ENCODE measurements around the gene CIB2.
A peak's percentile ranks its signal among the peaks of the same experiment; 100 is the strongest.

CIB2 gene

DNA sequence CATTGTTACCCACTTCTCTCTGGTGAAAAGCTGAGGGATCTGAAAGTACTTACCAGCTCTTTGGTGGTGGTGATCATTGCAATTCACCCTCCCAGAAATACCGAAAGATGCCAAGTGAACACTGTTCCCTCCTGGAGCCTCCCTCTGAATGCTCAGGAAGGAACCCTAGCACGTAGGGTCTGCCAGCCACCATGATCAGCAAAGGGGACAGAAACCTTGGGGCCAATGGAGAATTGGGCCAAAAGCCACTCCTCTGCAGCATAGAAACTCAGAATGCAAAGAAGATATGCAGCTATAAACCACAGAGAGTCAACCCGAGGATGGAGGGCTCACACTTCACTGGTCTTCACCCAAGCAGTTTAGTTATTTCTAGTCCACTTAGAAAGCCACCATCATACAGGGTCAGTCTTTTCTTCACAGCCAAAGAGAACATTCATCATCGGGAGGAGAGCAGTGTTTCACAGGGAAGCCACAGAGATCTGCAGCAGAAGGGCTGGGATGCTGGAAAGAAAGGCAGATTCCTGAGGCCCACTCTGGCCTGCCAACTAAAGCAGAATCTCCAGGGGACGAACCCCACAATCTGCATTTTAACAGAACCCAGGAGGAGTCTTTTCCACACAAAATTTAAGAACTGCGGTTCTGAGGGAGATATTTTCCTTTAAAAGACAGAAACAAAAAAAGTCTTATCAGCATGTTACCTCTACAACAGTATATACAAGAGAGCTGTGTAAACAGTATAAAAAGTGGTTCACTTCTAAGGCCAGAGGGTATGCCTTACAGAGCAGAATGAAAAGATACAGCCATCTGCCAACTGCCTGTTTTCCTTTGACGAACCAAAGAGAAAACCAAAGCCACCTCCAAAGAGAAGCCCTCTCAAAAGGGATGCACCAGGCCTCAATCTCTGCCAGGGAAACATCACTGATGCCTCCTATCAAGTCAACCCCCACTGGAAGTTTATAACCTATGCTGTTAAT is 65.0 kb downstream of the CIB2 start:
- peak; percentile 26 for DNase-seq (ENCODE audit: low spot score)

DNA sequence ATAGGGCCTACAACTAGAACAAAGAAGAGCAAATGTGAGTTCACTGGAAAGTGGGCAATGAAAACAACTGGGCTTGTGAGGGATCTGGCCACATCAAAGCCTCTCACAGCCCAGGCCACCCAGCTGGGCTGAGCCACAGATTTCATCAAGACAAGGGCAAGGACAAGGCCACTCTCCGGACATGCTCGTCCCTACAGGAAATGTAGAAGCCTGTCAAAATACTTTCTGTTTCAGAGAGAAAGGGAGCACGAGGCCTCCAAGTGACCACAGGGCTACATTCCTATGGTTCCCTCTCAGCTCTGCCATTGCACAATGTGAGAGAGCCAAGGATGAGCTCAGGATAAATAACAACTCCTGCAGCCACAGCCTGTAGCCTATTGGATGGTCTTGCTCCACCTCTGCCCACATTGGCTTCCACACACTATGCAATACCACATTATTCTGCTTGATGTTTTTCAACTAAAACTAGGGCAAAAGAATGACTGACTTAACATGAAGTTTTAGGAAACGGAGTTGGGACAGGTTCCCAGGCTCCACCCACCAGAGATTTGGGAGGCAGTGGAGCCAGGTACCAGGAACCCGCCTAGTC is 65.9 kb downstream of the CIB2 start:
- DNase-seq (ENCODE audit: low spot score), result peak; percentile 93

DNA sequence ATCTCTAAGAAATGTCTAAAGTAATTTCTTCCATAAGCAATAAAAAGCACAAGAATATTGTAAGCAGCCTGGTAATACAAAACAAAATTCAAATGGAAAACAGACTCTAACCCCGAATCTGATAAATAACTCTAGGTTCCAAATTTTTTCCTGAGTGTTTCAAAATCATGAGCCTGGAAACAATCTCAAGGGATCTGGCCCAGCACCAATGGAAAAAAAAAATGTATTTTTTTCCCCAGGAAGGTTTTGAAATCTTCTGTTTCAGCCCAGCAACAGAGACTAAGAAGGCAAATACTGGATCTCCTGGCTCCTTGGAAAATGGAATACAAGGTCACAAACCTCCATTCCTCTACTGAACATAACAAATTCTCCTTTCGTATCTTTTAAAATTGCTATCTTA is 66.7 kb downstream of the CIB2 start:
- peak; percentile 27 for DNase-seq (ENCODE audit: low spot score)

DNA sequence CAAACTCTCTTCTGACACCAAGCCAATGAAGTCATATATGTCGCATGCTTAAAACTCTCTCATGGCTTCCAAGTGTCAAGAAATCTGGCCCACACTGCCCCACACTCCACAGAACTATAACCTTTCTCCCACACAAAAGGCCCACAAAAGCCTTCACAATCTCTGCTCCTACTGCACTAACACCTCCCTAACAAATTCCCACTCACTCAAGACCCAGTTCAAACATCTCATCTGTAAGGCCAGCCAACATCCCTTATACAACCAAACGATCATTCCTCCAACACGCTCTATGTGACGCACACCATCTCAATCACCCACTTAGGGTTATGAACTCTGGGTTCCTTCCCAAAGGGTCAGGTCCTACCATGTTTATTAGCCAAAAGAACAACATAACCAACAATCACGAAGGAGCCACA is 67.3 kb downstream of the CIB2 start:
- DNase-seq (ENCODE audit: low spot score), result no peak

DNA sequence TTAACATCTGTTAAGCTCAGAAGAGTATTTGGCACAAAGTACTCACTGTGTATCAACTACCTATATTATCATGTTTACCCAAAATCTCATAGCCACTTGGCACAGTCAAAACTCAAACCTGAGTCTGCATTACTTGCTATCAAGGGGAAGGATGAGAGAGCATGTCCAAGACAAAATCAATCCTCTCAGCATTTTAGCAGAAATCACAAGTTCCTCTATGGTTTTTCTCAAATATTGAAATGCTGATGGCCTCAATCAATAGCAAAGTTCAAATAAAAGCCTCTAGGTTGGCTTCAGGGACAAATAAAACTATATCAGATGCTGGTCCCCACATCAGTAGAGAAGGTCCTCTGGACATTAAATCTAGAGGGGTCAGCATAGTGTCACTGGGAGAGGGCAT is 68.0 kb downstream of the CIB2 start:
- no peak for DNase-seq (ENCODE audit: low spot score)

DNA sequence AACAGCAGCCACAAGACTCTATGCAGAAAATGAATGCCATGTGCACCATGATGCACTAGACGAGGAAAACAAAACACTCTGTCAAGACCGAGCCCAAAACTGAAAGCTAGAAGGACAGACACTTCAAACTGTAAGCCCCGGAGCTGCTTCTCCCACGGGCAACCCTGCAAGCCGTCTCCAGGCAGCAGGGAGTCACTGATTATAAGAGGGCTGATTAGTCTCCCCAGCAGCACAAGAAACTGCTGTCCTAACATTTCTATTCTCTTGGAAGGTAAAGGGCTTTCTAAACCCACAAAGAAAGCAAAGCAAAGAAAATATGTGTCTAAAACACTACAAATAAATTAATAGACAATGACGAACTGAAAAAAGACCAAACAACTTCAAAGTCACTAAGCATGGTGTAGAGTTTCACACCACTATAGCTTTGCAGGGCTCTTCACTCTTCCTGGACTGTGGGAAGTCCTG is 69.2 kb downstream of the CIB2 start:
- DNase-seq (ENCODE audit: low spot score), result peak; percentile 48

- no peak for DNase-seq (ENCODE audit: low spot score)
Measured at GRCh38 chr15:78060232-78060631, 71.0 kb downstream of the CIB2 start.

DNA sequence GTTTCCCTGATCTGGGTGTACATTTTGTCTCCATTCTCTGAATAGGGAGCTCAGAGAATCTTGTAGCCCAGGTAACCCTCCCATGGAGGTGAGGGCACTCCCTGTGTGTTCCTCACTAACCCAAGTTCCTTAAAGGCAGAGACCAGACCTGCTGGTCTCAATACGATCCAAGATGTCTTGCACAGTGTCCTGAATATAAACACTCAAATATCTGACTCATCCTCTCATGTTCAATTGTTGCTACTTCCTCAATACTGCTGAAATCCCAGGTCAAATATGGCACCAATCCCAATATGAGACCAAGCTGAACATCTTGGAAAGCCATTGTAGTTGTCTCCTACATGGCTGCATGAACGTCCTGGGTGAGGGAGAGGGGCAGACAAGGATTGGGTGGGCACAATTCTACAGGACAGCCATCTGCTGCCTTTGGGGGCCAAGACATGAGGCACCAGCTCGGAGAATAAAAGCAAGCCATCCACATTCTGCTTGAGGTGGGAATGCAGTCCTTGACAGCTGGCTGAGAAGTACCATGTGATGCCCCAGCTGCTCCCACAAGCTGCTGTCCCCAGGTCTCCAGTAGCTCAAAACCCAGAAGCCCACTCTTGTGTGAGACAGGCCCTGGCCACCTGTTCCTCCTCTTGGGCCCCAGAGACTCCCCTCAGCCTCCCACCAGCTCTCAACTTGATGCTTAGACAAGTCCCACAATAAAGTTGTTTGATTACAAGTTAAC is 72.0 kb downstream of the CIB2 start:
- no peak for DNase-seq (ENCODE audit: low spot score)

DNA sequence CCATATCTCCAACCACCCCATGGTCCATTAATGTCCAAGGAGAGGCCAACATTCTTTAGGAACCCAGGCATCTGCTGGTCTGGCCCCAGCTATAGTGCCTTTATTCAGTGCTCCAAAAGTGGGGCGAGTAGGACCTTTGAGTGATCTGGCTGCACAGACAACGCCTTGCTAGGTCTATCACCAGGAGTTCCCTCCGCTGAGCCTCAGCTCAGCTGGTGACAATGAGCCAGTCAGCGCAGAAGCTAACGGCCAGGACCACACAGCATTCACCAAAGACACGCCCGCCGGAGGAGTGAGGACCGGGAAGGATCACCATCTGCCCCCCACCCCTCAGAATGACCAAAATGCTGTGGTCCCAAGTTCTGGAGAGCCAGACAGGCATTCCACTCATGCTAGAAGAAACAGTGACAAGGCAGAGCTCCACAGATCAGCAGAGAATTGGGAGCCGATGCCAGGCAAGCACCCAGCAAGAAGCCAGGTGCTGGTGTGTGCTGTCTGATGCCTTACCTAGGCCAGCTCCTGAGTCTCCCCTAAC is 72.8 kb downstream of the CIB2 start:
- DNase-seq (ENCODE audit: low spot score), result no peak

DNA sequence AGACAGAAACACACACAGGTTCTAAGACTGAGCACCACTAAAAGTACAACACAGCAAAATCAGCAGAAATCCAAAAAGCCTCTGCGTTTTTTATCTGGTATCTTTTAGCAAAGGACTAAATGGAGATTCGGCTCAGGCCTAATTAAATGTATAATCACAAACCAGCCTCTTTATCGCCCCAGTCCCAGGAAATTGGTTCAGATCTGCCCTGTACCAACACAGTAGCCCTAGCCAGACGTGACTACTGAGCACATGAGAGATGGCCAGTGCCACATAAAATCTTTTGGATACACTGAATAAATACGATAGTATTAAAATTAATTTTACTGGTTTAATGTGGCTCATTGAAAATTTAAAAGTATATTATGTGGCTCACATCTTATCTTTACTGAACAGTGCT is 73.4 kb downstream of the CIB2 start:
- no peak for DNase-seq (ENCODE audit: low spot score)

- no peak for DNase-seq (ENCODE audit: low spot score)
Measured at GRCh38 chr15:78056714-78057269, 74.5 kb downstream of the CIB2 start.

GRCh38 chr15:78055919-78056713 is 75.1 kb downstream of the CIB2 start:
- peak; percentile 71 for DNase-seq (ENCODE audit: low spot score)

DNA sequence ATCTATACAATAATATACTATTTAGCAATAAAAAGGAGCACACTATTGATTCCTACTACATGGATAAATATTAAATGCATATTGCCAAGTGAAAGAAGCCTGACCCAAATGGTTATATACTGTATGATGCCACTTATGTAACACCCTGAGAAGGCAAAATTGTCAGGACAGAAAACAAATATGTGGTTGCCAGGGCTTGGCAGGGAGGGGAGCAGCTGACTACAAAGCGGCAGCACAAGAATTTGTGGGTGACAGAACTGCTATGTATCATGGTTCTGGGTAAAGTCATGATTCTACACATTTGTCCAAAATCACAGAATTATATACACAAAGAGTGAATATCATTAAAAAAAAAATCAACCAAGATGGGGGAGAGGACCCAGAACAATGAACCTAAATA is 76.3 kb downstream of the CIB2 start:
- DNase-seq (ENCODE audit: low spot score), result no peak
